Measurements from ENCODE around the gene SCN5A. TPM values are rescaled to one million over a fixed set of nuclear protein-coding genes. Genes with fewer than 3 reads are reported as not detected.

Gene SCN5A
- total and polyA plus RNA-seq, 2 donors (not counting 1 experiment from before 2014, with no cell fraction given) = 0.20 to 0.37 TPM

GRCh38 chr3:38616658-38617057 lies 32.8 kb downstream of the SCN5A start:
- Histone ChIP-seq H3K9ac (ENCODE audit: low read length) (no peak overlapping the region), H3K9me3 (ENCODE audit: control extremely low read depth in 1 of 3, control insufficient read depth in 2 of 3, insufficient read depth in 1 of 3, low read length in 2 of 3) (peaks cover 0 to 6% (median 0%) of the 10 kb centered on the region in 3 donors), H3K79me2 (ENCODE audit: control insufficient read depth, insufficient read depth, low read length) (no peaks in the 10 kb centered on the region), H3K4me1 (ENCODE audit: control insufficient read depth in 2 of 2, insufficient read depth in 2 of 2, low read length in 2 of 2) (no peaks in the 10 kb centered on the region), H2AFZ (ENCODE audit: insufficient read depth, low read depth, low read length, poor library complexity, severe bottlenecking) (no peak overlapping the region), H3K27ac (ENCODE audit: low read length in 2 of 2) (no peak overlapping the region), H3K4me3 (ENCODE audit: control extremely low read depth in 1 of 5, extremely low read depth in 1 of 5, insufficient read depth in 1 of 5, low read depth in 2 of 5, low read length in 4 of 5) (no peak overlapping the region), H3K36me3 (replicated peaks in 1 of 2; ENCODE audit: control extremely low read depth in 1 of 2, control insufficient read depth in 1 of 2, extremely low read depth in 1 of 2, insufficient read depth in 2 of 2, low read length in 1 of 2) (no peaks in the 10 kb centered on the region), H3K4me2 (replicated peaks; ENCODE audit: low read depth, low read length, poor library complexity, severe bottlenecking) (no peak overlapping the region), H4K20me1 (ENCODE audit: control insufficient read depth, insufficient read depth, low read length, poor library complexity, severe bottlenecking) (no peaks in the 10 kb centered on the region), H3K27me3 (replicated peaks in 1 of 4; ENCODE audit: control extremely low read depth in 1 of 4, control insufficient read depth in 3 of 4, insufficient read depth in 4 of 4, low read length in 3 of 4) (no peaks in the 10 kb centered on the region)
- Mint-ChIP-seq H3K9me3 (ENCODE audit: insufficient read depth) (no peaks in the 10 kb centered on the region), H3K27me3 (peaks cover 9% of the 10 kb centered on the region), H3K4me3 (no peak overlapping the region), H3K27ac (no peak overlapping the region), H3K4me1 (no peaks in the 10 kb centered on the region)
- ChIA-PET POLR2A (no interaction called here), CTCF (no interaction called here)
- 33% methylated on average over 2 of the region's 2 CpGs for WGBS (ENCODE audit: insufficient coverage)
- ATAC-seq (ENCODE audit: low read depth) (no peak), DNase-seq (no peak)
- TF ChIP-seq CTCF (IDR thresholded peaks at IDR 0.05) = no peak
- TF ChIP-seq EZH2 (IDR thresholded peaks at IDR 0.05; ENCODE audit: borderline replicate concordance, insufficient read depth, low read depth, low read length, poor library complexity, severe bottlenecking) = no peak
- intact Hi-C loops (cut with micrococcal nuclease) = no loop called here

GRCh38 chr3:38616111-38616510 lies 33.4 kb downstream of the SCN5A start:
- no peak overlapping the region for H3K4me3 Mint-ChIP-seq
- Histone ChIP-seq H2AFZ (ENCODE audit: insufficient read depth, low read depth, low read length, poor library complexity, severe bottlenecking) (no peak overlapping the region), H3K27me3 (replicated peaks in 1 of 4; ENCODE audit: control extremely low read depth in 1 of 4, control insufficient read depth in 3 of 4, insufficient read depth in 4 of 4, low read length in 3 of 4) (no peaks in the 10 kb centered on the region), H3K79me2 (ENCODE audit: control insufficient read depth, insufficient read depth, low read length) (no peaks in the 10 kb centered on the region), H3K27ac (ENCODE audit: low read length in 2 of 2) (no peak overlapping the region), H3K9me3 (ENCODE audit: control extremely low read depth in 1 of 3, control insufficient read depth in 2 of 3, insufficient read depth in 1 of 3, low read length in 2 of 3) (peaks cover 0 to 6% (median 0%) of the 10 kb centered on the region in 3 donors), H3K4me3 (ENCODE audit: control extremely low read depth in 1 of 5, extremely low read depth in 1 of 5, insufficient read depth in 1 of 5, low read depth in 2 of 5, low read length in 4 of 5) (no peak overlapping the region), H4K20me1 (ENCODE audit: control insufficient read depth, insufficient read depth, low read length, poor library complexity, severe bottlenecking) (no peaks in the 10 kb centered on the region), H3K4me2 (replicated peaks; ENCODE audit: low read depth, low read length, poor library complexity, severe bottlenecking) (no peak overlapping the region), H3K9ac (ENCODE audit: low read length) (no peak overlapping the region), H3K4me1 (ENCODE audit: control insufficient read depth in 2 of 2, insufficient read depth in 2 of 2, low read length in 2 of 2) (no peaks in the 10 kb centered on the region), H3K36me3 (replicated peaks in 1 of 2; ENCODE audit: control extremely low read depth in 1 of 2, control insufficient read depth in 1 of 2, extremely low read depth in 1 of 2, insufficient read depth in 2 of 2, low read length in 1 of 2) (no peaks in the 10 kb centered on the region)
- ChIA-PET POLR2A (no interaction called here), CTCF (no interaction called here)
- intact Hi-C loops (cut with micrococcal nuclease) = no loop called here
- H3K27ac Mint-ChIP-seq = no peak overlapping the region
- peaks cover 9% of the 10 kb centered on the region for H3K27me3 Mint-ChIP-seq
- ATAC-seq (ENCODE audit: low read depth) (no peak), DNase-seq (no peak)
- H3K4me1 Mint-ChIP-seq = no peaks in the 10 kb centered on the region
- TF ChIP-seq EZH2 (IDR thresholded peaks at IDR 0.05; ENCODE audit: borderline replicate concordance, insufficient read depth, low read depth, low read length, poor library complexity, severe bottlenecking) (no peak), CTCF (IDR thresholded peaks at IDR 0.05) (no peak)
- H3K9me3 Mint-ChIP-seq (ENCODE audit: insufficient read depth) = no peaks in the 10 kb centered on the region
- WGBS (ENCODE audit: insufficient coverage) = 30% methylated on average over 1 of the region's 1 CpG
